Tibial nerve (tissue), 4 donors: Measurements from ENCODE around the gene TMEM269. TPM values are rescaled to one million over a fixed set of nuclear protein-coding genes. Genes with fewer than 3 reads are reported as not detected.

Experiments used
- DNase-seq, 2 donors: peaks; one replicate each; pipeline ENCODE4 v3.0.0-alpha.2; 2019; ENCODE audit warnings: low spot score in 2 of 2
- H3K27ac ChIP-seq, 4 donors: fragments of 200-600 bp; sonication (generic) in 3 of 4; one replicate each; pipeline ENCODE4 v1.5.1; 2017 to 2019; ENCODE audit warnings: mild to moderate bottlenecking in 1 of 4
- H3K27me3 ChIP-seq, 2 donors: fragments of 200-600 bp; sonication (generic) in 1 of 2; one replicate each; pipeline versions ENCODE4 v1.5.1 to v1.6.0; 2017 to 2019
- H3K36me3 ChIP-seq, 3 donors: fragments of 200-600 bp; sonication (generic); one replicate each; pipeline ENCODE4 v1.5.1; 2018 to 2019
- H3K4me1 ChIP-seq, 4 donors: fragments of 200-600 bp; sonication (generic) in 3 of 4; one replicate each; pipeline ENCODE4 v1.5.1; 2017 to 2019
- H3K4me3 ChIP-seq, 4 donors: fragments of 200-600 bp; sonication (generic) in 3 of 4; one replicate each; pipeline ENCODE4 v1.5.1; 2017 to 2019; ENCODE audit warnings: mild to moderate bottlenecking in 1 of 4, moderate library complexity in 1 of 4
- H3K9me3 ChIP-seq, 4 donors: fragments of 200-600 bp; sonication (generic) in 3 of 4; one replicate each; pipeline ENCODE4 v1.5.1; 2017 to 2019
- EP300 ChIP-seq, 2 donors: sonication (generic); formaldehyde crosslinking; IDR thresholded peaks; one replicate each; pipeline ENCODE4 v1.6.1; 2017; ENCODE audit warnings: antibody characterized with exemption in 2 of 2, mild to moderate bottlenecking in 1 of 2
- POLR2A ChIP-seq, 2 donors: fragments of 450-650 bp; IDR thresholded peaks; one replicate each; pipeline ENCODE4 v1.6.1; 2017; ENCODE audit warnings: antibody characterized with exemption in 2 of 2, mild to moderate bottlenecking in 2 of 2, moderate library complexity in 2 of 2
- WGBS, 2 donors: methylation state at CpG; one replicate each; pipeline ENCODE4 v1.1.5; 2018; 5-methylcytosine and 5-hydroxymethylcytosine counted together
- total RNA-seq, 4 donors: library from RNA; depleted of rRNA; stranded (reverse); fragments of >200 nt; gene quantifications; one replicate each; pipeline ENCODE4 v1.1.0, GENCODE V29; 2016
- TF ChIP-seq, protein P1 (sequence below), 5 experiments: fragments of 200-600 bp in 3 of 5; fragments of 450-650 bp in 2 of 5; sonication (generic) in 3 of 5; IDR thresholded peaks; one replicate each; pipeline ENCODE4 v1.5.1; 2016 to 2019; ENCODE audit warnings: antibody characterized with exemption in 5 of 5, mild to moderate bottlenecking in 3 of 5, moderate library complexity in 2 of 5

TMEM269 gene, protein sequence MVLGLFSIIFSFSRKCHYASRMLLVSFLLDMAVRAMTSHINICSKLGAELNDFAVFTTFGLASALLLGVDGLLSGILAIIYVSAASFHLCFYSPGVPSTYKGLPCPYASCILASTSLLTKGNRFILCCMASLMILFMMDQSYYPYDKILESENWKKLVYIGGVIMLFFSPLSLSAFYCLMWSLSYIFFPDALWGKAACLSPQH
- total RNA-seq: under 1 TPM in 3 of 4 donors, not detected in 1; 0.21 to 0.30 (median 0.22) TPM

DNA sequence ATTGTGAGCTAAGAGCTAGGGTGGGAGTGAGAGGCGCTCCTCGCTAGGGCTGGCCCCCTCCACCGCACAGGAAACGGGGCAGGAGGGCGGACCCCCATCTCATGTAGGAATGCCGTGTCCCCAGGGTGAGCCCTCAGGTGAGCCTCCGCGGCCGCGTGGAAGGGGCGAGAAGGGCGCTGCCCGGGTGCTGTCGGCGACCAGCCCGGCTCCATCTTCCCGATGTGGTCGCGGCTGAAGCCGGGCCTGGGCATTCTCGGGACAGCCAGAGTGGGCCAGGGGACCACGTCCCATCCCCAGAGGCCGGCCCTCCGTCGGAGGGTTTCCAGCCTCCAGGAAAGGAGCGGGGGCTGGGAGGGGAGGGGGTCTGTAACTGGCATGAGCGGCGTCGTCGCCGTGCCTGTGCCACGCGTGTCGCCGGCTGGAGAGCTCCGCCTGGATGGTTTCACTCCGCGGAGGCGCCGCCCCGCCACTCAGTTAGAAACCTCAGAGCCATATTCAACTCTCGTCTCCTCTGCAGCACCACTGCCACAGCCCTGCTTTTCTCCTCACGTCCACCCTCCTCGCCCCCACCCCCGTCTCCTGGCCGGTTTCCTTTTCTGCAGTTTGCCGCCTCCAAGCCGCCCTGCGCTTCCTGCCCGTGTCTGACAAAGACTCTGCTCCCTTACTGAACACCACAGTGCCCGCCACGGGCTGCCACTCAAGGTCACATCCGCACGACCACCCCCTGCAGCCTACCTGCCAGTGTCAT is at the start of gene TMEM269:
Gene TMEM269 (plus strand): TSS at position 46 of the 748 bp plus-strand sequence. CDS start 4,903 bp downstream, outside the sequence.
- no peaks in the 10 kb centered on the region for H3K9me3 ChIP-seq
- peak within 1 kb of the TSS; percentile 26 to 61 (median 52) for H3K4me3 ChIP-seq
- H3K27me3 ChIP-seq: no peaks in the 10 kb centered on the region
- peak within 1 kb of the TSS in 3 of 4 donors; percentile 11 to 61 (median 46) for H3K27ac ChIP-seq
- TF ChIP-seq POLR2A (IDR thresholded peaks at IDR 0.05) (no peak), EP300 (IDR thresholded peaks at IDR 0.05) (no peak)
- TF ChIP-seq, protein P1, sequence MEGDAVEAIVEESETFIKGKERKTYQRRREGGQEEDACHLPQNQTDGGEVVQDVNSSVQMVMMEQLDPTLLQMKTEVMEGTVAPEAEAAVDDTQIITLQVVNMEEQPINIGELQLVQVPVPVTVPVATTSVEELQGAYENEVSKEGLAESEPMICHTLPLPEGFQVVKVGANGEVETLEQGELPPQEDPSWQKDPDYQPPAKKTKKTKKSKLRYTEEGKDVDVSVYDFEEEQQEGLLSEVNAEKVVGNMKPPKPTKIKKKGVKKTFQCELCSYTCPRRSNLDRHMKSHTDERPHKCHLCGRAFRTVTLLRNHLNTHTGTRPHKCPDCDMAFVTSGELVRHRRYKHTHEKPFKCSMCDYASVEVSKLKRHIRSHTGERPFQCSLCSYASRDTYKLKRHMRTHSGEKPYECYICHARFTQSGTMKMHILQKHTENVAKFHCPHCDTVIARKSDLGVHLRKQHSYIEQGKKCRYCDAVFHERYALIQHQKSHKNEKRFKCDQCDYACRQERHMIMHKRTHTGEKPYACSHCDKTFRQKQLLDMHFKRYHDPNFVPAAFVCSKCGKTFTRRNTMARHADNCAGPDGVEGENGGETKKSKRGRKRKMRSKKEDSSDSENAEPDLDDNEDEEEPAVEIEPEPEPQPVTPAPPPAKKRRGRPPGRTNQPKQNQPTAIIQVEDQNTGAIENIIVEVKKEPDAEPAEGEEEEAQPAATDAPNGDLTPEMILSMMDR (IDR thresholded peaks at IDR 0.05): no peak
- H3K36me3 ChIP-seq: peaks cover 0 to 25% (median 0%) of the 10 kb centered on the region in 3 donors
- H3K4me1 ChIP-seq: peaks cover 0 to 16% (median 12%) of the 10 kb centered on the region in 4 donors
- 3 to 7% methylated on average over 28 to 50 of the region's 54 CpGs for WGBS, 2 donors
- no peak for DNase-seq

DNA sequence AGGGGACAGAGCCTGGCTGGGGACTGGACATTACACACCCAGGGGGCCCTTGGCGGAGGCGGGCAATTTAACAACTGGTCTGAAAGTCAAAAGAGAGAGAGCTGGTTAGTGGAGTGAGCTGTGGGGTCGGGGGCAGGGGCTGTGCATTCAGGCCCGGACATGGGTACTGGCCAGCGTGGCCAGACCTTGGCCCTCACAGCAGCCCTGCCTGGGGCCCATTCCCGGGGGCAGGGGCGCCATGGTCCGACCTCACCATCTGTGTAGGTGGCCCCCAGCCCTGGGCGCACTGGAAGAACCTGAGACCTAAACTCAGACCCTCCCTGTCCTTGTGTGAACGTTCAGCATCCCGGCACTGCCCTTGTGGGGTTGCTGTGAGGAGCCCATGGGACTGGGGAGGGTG is 49.7 kb upstream of the TMEM269 start:
- Histone ChIP-seq H3K36me3 (peaks cover 0 to 27% (median 0%) of the 10 kb centered on the region in 3 donors), H3K4me1 (peaks cover 0 to 36% (median under 1%) of the 10 kb centered on the region in 4 donors), H3K27ac (peak overlapping the region in 2 of 4 donors; percentile 36 to 85), H3K27me3 (no peaks in the 10 kb centered on the region), H3K4me3 (no peak overlapping the region), H3K9me3 (no peaks in the 10 kb centered on the region)
- DNase-seq: no peak
- TF ChIP-seq, protein P1 (IDR thresholded peaks at IDR 0.05): no peak
- no peak for TF ChIP-seq EP300 (IDR thresholded peaks at IDR 0.05)
- no peak for TF ChIP-seq POLR2A (IDR thresholded peaks at IDR 0.05)
- WGBS, 2 donors: 60 to 66% methylated on average over 9 to 11 of the region's 11 CpGs

DNA sequence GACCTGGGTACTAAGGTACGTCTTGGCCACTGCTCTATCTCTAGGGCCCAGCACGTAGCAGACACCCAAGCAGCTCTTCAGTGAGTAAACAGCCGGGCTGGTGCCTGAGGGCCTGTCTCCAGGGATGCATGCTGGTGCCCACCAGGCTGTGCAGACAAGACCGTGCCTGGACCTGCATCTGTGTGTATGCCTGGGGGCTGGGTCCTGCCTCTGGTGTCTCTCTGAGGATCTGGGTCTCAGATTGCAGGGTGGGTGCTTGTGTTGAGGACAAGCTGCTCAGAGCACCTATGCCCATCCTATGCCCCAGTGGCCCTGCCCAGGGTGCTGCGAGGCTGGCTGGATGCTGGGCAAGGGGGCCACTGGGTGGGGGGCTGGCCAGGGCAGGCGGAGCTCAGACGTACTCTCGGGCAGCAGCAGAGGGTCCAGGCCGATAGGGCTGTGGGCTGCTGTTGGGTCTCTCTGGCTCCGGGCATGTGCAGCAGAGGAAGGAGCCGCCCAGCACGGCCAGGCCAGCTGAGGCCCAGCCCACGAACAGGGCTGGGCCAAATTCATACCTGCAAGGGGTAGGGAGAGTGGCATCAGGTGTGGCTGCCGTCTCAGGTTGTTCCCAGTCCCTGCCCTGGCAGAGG is 49.2 kb upstream of the TMEM269 start:
- WGBS, 2 donors: 83% methylated on average over 8 of the region's 14 CpGs; no CpG with 5 or more reads in 1 of the 2 donors
- H3K4me3 ChIP-seq: peak overlapping the region in 1 of 4 donors; percentile 51
- no peak for DNase-seq

DNA sequence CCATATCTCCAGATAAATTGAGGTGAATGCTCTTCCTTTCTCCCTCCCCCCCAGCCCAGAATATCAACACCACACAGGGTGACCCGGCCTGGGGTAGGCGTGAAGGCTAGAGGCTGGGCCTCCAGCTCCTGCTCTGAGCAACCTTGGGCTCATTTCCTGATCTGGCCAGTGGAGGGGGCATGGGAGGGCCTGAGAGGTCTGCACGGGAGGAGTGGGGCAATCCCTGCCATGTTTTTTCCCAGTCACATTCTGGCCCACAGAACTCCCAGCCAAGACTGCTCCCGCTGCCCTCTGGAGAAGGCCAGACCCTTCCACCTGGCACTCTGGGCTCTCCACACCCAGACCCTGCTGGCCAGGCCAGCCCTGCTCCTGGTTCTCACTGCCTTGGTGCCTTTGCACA is 48.6 kb upstream of the TMEM269 start:
- no peak for DNase-seq
- WGBS, 2 donors: 46 to 59% methylated on average over 3 to 4 of the region's 4 CpGs
- H3K27ac ChIP-seq: peak overlapping the region in 2 of 4 donors; percentile 74 to 85
- no peaks in the 10 kb centered on the region for H3K27me3 ChIP-seq
- peaks cover 0 to 27% (median 0%) of the 10 kb centered on the region in 3 donors for H3K36me3 ChIP-seq
- no peak for TF ChIP-seq POLR2A (IDR thresholded peaks at IDR 0.05)
- no peak for TF ChIP-seq EP300 (IDR thresholded peaks at IDR 0.05)
- TF ChIP-seq, protein P1 (IDR thresholded peaks at IDR 0.05): peak in 3 of 5 experiments; percentile 6 to 29 (median 19)
- peaks cover 0 to 43% (median 5%) of the 10 kb centered on the region in 4 donors for H3K4me1 ChIP-seq
- peak overlapping the region in 1 of 4 donors; percentile 51 for H3K4me3 ChIP-seq
- no peaks in the 10 kb centered on the region for H3K9me3 ChIP-seq

More for the DNA sequence above, 49.2 kb upstream of the TMEM269 start:
- TF ChIP-seq POLR2A (IDR thresholded peaks at IDR 0.05): no peak
- TF ChIP-seq, protein P1 (IDR thresholded peaks at IDR 0.05): no peak
- TF ChIP-seq EP300 (IDR thresholded peaks at IDR 0.05): no peak
- H3K4me1 ChIP-seq: peaks cover 0 to 40% (median 3%) of the 10 kb centered on the region in 4 donors
- no peaks in the 10 kb centered on the region for H3K9me3 ChIP-seq
- H3K27ac ChIP-seq: peak overlapping the region in 2 of 4 donors; percentile 74 to 85
- peaks cover 0 to 27% (median 0%) of the 10 kb centered on the region in 3 donors for H3K36me3 ChIP-seq
- H3K27me3 ChIP-seq: no peaks in the 10 kb centered on the region
